ENCODE measurements around the gene ARL6.

The ARL6 gene

GRCh38 chr3:97838393-97838792 lies 73.8 kb downstream of the ARL6 start:
- no peak overlapping the region for H2AK5ac ChIP-seq (ENCODE audit: low read depth, low read length)
- peak overlapping the region in 1 of 2 donors; percentile 64 for H3K4me3 ChIP-seq (ENCODE audit: low read length in 2 of 2)
- H2AFZ ChIP-seq (ENCODE audit: low read length) = no peak overlapping the region
- H2BK120ac ChIP-seq (ENCODE audit: low read depth, low read length) = no peak overlapping the region
- no peak overlapping the region for H4K8ac ChIP-seq (ENCODE audit: low read depth, low read length)
- no peak overlapping the region for H4K91ac ChIP-seq (ENCODE audit: low read depth, low read length, poor library complexity)
- H3K4me2 ChIP-seq (ENCODE audit: insufficient read depth, low read length, poor library complexity, severe bottlenecking) = no peak overlapping the region
- H3K18ac ChIP-seq (ENCODE audit: low read length) = no peak overlapping the region
- no peak overlapping the region for H3K23ac ChIP-seq (ENCODE audit: low read depth, low read length, poor library complexity)
- no CpG with 5 or more reads among the region's 3 CpGs for WGBS, 2 donors (ENCODE audit: extremely low coverage in 2 of 2, insufficient read length in 2 of 2, insufficient replicate concordance in 1 of 2)
- no peaks in the 10 kb centered on the region for H3K36me3 ChIP-seq (replicated peaks in 1 of 2; ENCODE audit: control insufficient read depth in 2 of 2, insufficient read depth in 2 of 2, low read length in 2 of 2)
- H3K79me1 ChIP-seq (ENCODE audit: low read depth, low read length) = no peaks in the 10 kb centered on the region
- no peak overlapping the region for H2BK15ac ChIP-seq (ENCODE audit: low read length)
- H2BK5ac ChIP-seq (ENCODE audit: low read length) = no peak overlapping the region
- H3K9ac ChIP-seq (ENCODE audit: low read depth, low read length, poor library complexity) = no peak overlapping the region
- no peaks in the 10 kb centered on the region for H3K9me3 ChIP-seq (replicated peaks in 1 of 2; ENCODE audit: control insufficient read depth in 2 of 2, insufficient read depth in 1 of 2, low read depth in 1 of 2, low read length in 2 of 2)
- no peak overlapping the region for H2BK12ac ChIP-seq (ENCODE audit: low read length)
- no peak overlapping the region for H3K27ac ChIP-seq (replicated peaks; ENCODE audit: low read length)
- peaks cover 0 to 2% of the 10 kb centered on the region in 2 donors for H3K4me1 ChIP-seq (ENCODE audit: control insufficient read depth in 2 of 2, insufficient read depth in 1 of 2, low read depth in 1 of 2, low read length in 2 of 2)
- no peak overlapping the region for H3K4ac ChIP-seq (ENCODE audit: low read length)
- no peaks in the 10 kb centered on the region for H3K27me3 ChIP-seq (ENCODE audit: control insufficient read depth in 3 of 3, insufficient read depth in 3 of 3, low read depth in 1 of 3, low read length in 3 of 3)
- no peak for DNase-seq (ENCODE audit: low spot score)
- H3K14ac ChIP-seq (ENCODE audit: low read length) = no peak overlapping the region

- Histone ChIP-seq H4K91ac (ENCODE audit: low read depth, low read length, poor library complexity) (no peak overlapping the region), H2BK15ac (ENCODE audit: low read length) (no peak overlapping the region), H3K4me1 (ENCODE audit: control insufficient read depth in 2 of 2, insufficient read depth in 1 of 2, low read depth in 1 of 2, low read length in 2 of 2) (peaks cover 0 to 2% of the 10 kb centered on the region in 2 donors), H3K27me3 (ENCODE audit: control insufficient read depth in 3 of 3, insufficient read depth in 3 of 3, low read depth in 1 of 3, low read length in 3 of 3) (no peaks in the 10 kb centered on the region), H3K14ac (ENCODE audit: low read length) (no peak overlapping the region), H4K8ac (ENCODE audit: low read depth, low read length) (no peak overlapping the region), H3K9me3 (replicated peaks in 1 of 2; ENCODE audit: control insufficient read depth in 2 of 2, insufficient read depth in 1 of 2, low read depth in 1 of 2, low read length in 2 of 2) (no peaks in the 10 kb centered on the region), H2BK120ac (ENCODE audit: low read depth, low read length) (no peak overlapping the region), H3K23ac (ENCODE audit: low read depth, low read length, poor library complexity) (no peak overlapping the region), H2AFZ (ENCODE audit: low read length) (no peak overlapping the region), H2AK5ac (ENCODE audit: low read depth, low read length) (no peak overlapping the region), H3K4me2 (ENCODE audit: insufficient read depth, low read length, poor library complexity, severe bottlenecking) (no peak overlapping the region), H3K9ac (ENCODE audit: low read depth, low read length, poor library complexity) (no peak overlapping the region), H3K27ac (replicated peaks; ENCODE audit: low read length) (no peak overlapping the region), H3K79me1 (ENCODE audit: low read depth, low read length) (no peaks in the 10 kb centered on the region), H3K4ac (ENCODE audit: low read length) (no peak overlapping the region), H2BK5ac (ENCODE audit: low read length) (no peak overlapping the region), H3K36me3 (replicated peaks in 1 of 2; ENCODE audit: control insufficient read depth in 2 of 2, insufficient read depth in 2 of 2, low read length in 2 of 2) (no peaks in the 10 kb centered on the region), H2BK12ac (ENCODE audit: low read length) (no peak overlapping the region), H3K18ac (ENCODE audit: low read length) (no peak overlapping the region), H3K4me3 (ENCODE audit: low read length in 2 of 2) (no peak overlapping the region)
- no peak for DNase-seq (ENCODE audit: low spot score)
- no CpG with 5 or more reads among the region's 2 CpGs for WGBS, 2 donors (ENCODE audit: extremely low coverage in 2 of 2, insufficient read length in 2 of 2, insufficient replicate concordance in 1 of 2)
These were observed 75.4 kb downstream of the ARL6 start for GRCh38 chr3:97839944-97840343.

GRCh38 chr3:97841304-97841703 lies 76.7 kb downstream of the ARL6 start:
- Histone ChIP-seq H3K27me3 (ENCODE audit: control insufficient read depth in 3 of 3, insufficient read depth in 3 of 3, low read depth in 1 of 3, low read length in 3 of 3) (no peaks in the 10 kb centered on the region), H4K91ac (ENCODE audit: low read depth, low read length, poor library complexity) (no peak overlapping the region)
- WGBS, 2 donors (ENCODE audit: extremely low coverage in 2 of 2, insufficient read length in 2 of 2, insufficient replicate concordance in 1 of 2) = no CpG with 5 or more reads among the region's 8 CpGs

GRCh38 chr3:97841956-97842355 lies 77.4 kb downstream of the ARL6 start:
- WGBS, 2 donors (ENCODE audit: extremely low coverage in 2 of 2, insufficient read length in 2 of 2, insufficient replicate concordance in 1 of 2) = no CpG with 5 or more reads among the region's 3 CpGs
- Histone ChIP-seq H4K91ac (ENCODE audit: low read depth, low read length, poor library complexity) (no peak overlapping the region), H3K9me3 (replicated peaks in 1 of 2; ENCODE audit: control insufficient read depth in 2 of 2, insufficient read depth in 1 of 2, low read depth in 1 of 2, low read length in 2 of 2) (no peaks in the 10 kb centered on the region)

More at GRCh38 chr3:97841304-97841703, 76.7 kb downstream of the ARL6 start:
- Histone ChIP-seq H4K8ac (ENCODE audit: low read depth, low read length) (no peak overlapping the region), H3K4me3 (ENCODE audit: low read length in 2 of 2) (no peak overlapping the region), H2AK5ac (ENCODE audit: low read depth, low read length) (no peak overlapping the region), H2BK120ac (ENCODE audit: low read depth, low read length) (no peak overlapping the region), H2BK15ac (ENCODE audit: low read length) (no peak overlapping the region), H3K14ac (ENCODE audit: low read length) (no peak overlapping the region), H3K79me1 (ENCODE audit: low read depth, low read length) (no peaks in the 10 kb centered on the region), H3K9ac (ENCODE audit: low read depth, low read length, poor library complexity) (no peak overlapping the region), H3K27ac (replicated peaks; ENCODE audit: low read length) (no peak overlapping the region), H3K23ac (ENCODE audit: low read depth, low read length, poor library complexity) (no peak overlapping the region), H2AFZ (ENCODE audit: low read length) (no peak overlapping the region), H3K18ac (ENCODE audit: low read length) (no peak overlapping the region), H2BK12ac (ENCODE audit: low read length) (no peak overlapping the region), H3K4me1 (ENCODE audit: control insufficient read depth in 2 of 2, insufficient read depth in 1 of 2, low read depth in 1 of 2, low read length in 2 of 2) (peaks cover 0 to 2% of the 10 kb centered on the region in 2 donors), H2BK5ac (ENCODE audit: low read length) (no peak overlapping the region), H3K4me2 (ENCODE audit: insufficient read depth, low read length, poor library complexity, severe bottlenecking) (no peak overlapping the region), H3K4ac (ENCODE audit: low read length) (no peak overlapping the region), H3K36me3 (replicated peaks in 1 of 2; ENCODE audit: control insufficient read depth in 2 of 2, insufficient read depth in 2 of 2, low read length in 2 of 2) (no peaks in the 10 kb centered on the region), H3K9me3 (replicated peaks in 1 of 2; ENCODE audit: control insufficient read depth in 2 of 2, insufficient read depth in 1 of 2, low read depth in 1 of 2, low read length in 2 of 2) (no peaks in the 10 kb centered on the region)
- no peak for DNase-seq (ENCODE audit: low spot score)

More at GRCh38 chr3:97841956-97842355, 77.4 kb downstream of the ARL6 start:
- Histone ChIP-seq H3K23ac (ENCODE audit: low read depth, low read length, poor library complexity) (no peak overlapping the region), H2AK5ac (ENCODE audit: low read depth, low read length) (no peak overlapping the region), H3K36me3 (replicated peaks in 1 of 2; ENCODE audit: control insufficient read depth in 2 of 2, insufficient read depth in 2 of 2, low read length in 2 of 2) (no peaks in the 10 kb centered on the region), H3K4ac (ENCODE audit: low read length) (no peak overlapping the region), H3K4me3 (ENCODE audit: low read length in 2 of 2) (no peak overlapping the region), H2BK12ac (ENCODE audit: low read length) (no peak overlapping the region), H2BK120ac (ENCODE audit: low read depth, low read length) (no peak overlapping the region), H3K4me2 (ENCODE audit: insufficient read depth, low read length, poor library complexity, severe bottlenecking) (no peak overlapping the region), H3K18ac (ENCODE audit: low read length) (no peak overlapping the region), H3K27me3 (ENCODE audit: control insufficient read depth in 3 of 3, insufficient read depth in 3 of 3, low read depth in 1 of 3, low read length in 3 of 3) (no peaks in the 10 kb centered on the region), H2BK5ac (ENCODE audit: low read length) (no peak overlapping the region), H3K4me1 (ENCODE audit: control insufficient read depth in 2 of 2, insufficient read depth in 1 of 2, low read depth in 1 of 2, low read length in 2 of 2) (peaks cover 0 to 3% of the 10 kb centered on the region in 2 donors), H4K8ac (ENCODE audit: low read depth, low read length) (no peak overlapping the region), H3K9ac (ENCODE audit: low read depth, low read length, poor library complexity) (no peak overlapping the region), H2BK15ac (ENCODE audit: low read length) (no peak overlapping the region), H3K79me1 (ENCODE audit: low read depth, low read length) (no peaks in the 10 kb centered on the region), H3K14ac (ENCODE audit: low read length) (no peak overlapping the region), H3K27ac (replicated peaks; ENCODE audit: low read length) (no peak overlapping the region), H2AFZ (ENCODE audit: low read length) (no peak overlapping the region)
- no peak for DNase-seq (ENCODE audit: low spot score)

Data from neuronal stem cell (in vitro differentiated cells).